ENCODE data around the gene COLEC12. TPM values are rescaled to one million over a fixed set of nuclear protein-coding genes. Genes with fewer than 3 reads are reported as not detected.

The COLEC12 gene
- total and polyA plus RNA-seq, 2 experiments from 2014 or later, result 19.4 to 25.9 TPM

GRCh38 chr18:492451-492850, 8.1 kb downstream of the COLEC12 start:
- Histone ChIP-seq H2AFZ (no peak overlapping the region), H3K27ac (no peak overlapping the region), H3K4me2 (ENCODE audit: unreplicated experiment) (no peak overlapping the region), H3K9ac (no peak overlapping the region), H3K36me3 (ENCODE audit: low read depth) (no peaks in the 10 kb centered on the region), H3K4me3 (no peak overlapping the region), H3K9me3 (ENCODE audit: low read depth) (no peaks in the 10 kb centered on the region), H4K20me1 (ENCODE audit: insufficient read depth) (no peaks in the 10 kb centered on the region), H3K27me3 (replicated peaks; ENCODE audit: insufficient read depth) (no peaks in the 10 kb centered on the region), H3K79me2 (ENCODE audit: insufficient read depth) (peaks cover 43% of the 10 kb centered on the region), H3F3A (ENCODE audit: insufficient read depth) (peaks cover 43% of the 10 kb centered on the region), H3K4me1 (ENCODE audit: insufficient read depth) (peaks cover 55% of the 10 kb centered on the region), H3K9me2 (ENCODE audit: insufficient read depth) (no peaks in the 10 kb centered on the region)
- in situ Hi-C loops (cut with MboI), result no loop called here
- TF ChIP-seq EZH2 (IDR thresholded peaks at IDR 0.05; ENCODE audit: insufficient read depth, poor library complexity, severe bottlenecking) (no peak), EZH2phosphoT487 (IDR thresholded peaks at IDR 0.05; ENCODE audit: insufficient read depth, low read depth) (no peak)
- no peak for DNase-seq
- WGBS, 2 experiments (ENCODE audit: low coverage in 1 of 2, low lambda C conversion rate in 2 of 2, missing lambda C conversion rate in 2 of 2), result 75 to 78% methylated on average over 5 of the region's 5 CpGs

DNA sequence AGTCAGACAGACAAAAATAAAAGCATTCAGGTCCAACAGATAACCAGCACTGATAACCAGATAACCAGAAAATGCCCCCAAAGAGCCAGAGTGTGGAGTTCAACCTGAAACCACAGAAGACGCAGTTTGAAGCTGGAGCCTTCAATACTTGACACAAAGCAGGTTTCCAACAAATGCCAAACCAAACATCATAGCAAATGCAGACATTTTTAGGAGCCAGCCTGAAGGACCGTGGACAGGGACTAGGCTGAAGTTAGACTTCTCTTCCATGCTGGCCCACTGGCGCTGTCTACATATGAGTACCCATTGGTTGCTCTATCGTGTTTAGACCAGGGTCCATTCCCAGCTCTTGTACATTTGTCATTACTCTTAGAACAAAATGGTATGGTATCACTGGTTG, 9.9 kb downstream of the COLEC12 start:
- Histone ChIP-seq H3F3A (ENCODE audit: insufficient read depth) (peaks cover 49% of the 10 kb centered on the region), H3K27ac (no peak overlapping the region), H3K4me3 (no peak overlapping the region), H2AFZ (no peak overlapping the region), H3K79me2 (ENCODE audit: insufficient read depth) (peaks cover 52% of the 10 kb centered on the region), H3K9ac (no peak overlapping the region), H4K20me1 (ENCODE audit: insufficient read depth) (no peaks in the 10 kb centered on the region), H3K27me3 (replicated peaks; ENCODE audit: insufficient read depth) (no peaks in the 10 kb centered on the region), H3K9me2 (ENCODE audit: insufficient read depth) (no peaks in the 10 kb centered on the region), H3K9me3 (ENCODE audit: low read depth) (no peaks in the 10 kb centered on the region), H3K36me3 (ENCODE audit: low read depth) (no peaks in the 10 kb centered on the region), H3K4me2 (ENCODE audit: unreplicated experiment) (no peak overlapping the region), H3K4me1 (ENCODE audit: insufficient read depth) (peaks cover 51% of the 10 kb centered on the region)
- TF ChIP-seq EZH2 (IDR thresholded peaks at IDR 0.05; ENCODE audit: insufficient read depth, poor library complexity, severe bottlenecking) (no peak), EZH2phosphoT487 (IDR thresholded peaks at IDR 0.05; ENCODE audit: insufficient read depth, low read depth) (no peak)
- no peak for DNase-seq
- in situ Hi-C loops (cut with MboI), result no loop called here
- 88% methylated on average over 4 of the region's 4 CpGs for WGBS, 2 experiments (ENCODE audit: low coverage in 1 of 2, low lambda C conversion rate in 2 of 2, missing lambda C conversion rate in 2 of 2)

GRCh38 chr18:490024-490366, 10.5 kb downstream of the COLEC12 start:
- Histone ChIP-seq H3K4me2 (ENCODE audit: unreplicated experiment) (peak overlapping the region; percentile 83), H2AFZ (no peak overlapping the region)

DNA sequence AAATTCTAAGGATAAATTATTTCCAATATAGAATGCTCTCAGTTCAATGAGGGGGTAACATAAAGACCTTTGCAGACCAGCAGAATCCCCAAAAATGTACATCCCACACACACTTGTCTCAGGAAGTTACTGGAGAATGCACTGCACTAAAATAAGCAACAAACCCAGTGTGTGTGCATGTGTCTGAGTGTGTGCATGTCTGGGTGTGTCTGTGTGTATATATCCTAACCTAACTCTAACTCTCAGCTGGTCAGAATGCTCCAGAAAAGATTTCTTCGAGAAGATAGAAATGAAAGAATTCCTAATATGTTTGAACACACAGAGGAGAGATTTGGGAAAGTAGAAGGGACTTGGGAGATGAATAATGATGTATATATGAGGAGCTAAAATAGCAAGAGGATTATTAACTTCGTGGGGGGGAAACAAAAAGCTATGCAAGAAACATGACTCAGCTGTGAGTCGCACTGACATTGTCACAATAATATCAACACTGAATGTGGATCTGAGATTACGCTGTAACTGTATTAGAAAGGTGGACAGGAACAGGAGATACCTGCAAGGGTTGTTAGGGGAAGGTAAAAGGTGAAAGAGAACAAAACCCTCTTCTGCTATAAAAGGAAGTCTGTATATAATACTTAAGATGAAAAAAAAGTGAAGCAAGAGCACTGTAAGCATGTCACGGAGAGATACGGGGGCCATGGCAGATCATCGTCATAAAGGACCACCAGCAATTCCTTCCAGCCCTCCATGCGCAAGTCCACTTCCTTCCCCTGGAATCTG, 11.1 kb downstream of the COLEC12 start:
- H4K20me1 ChIP-seq (ENCODE audit: insufficient read depth), result no peaks in the 10 kb centered on the region
- H3K4me3 ChIP-seq, result peak overlapping the region; percentile 57
- no peaks in the 10 kb centered on the region for H3K36me3 ChIP-seq (ENCODE audit: low read depth)
- H3F3A ChIP-seq (ENCODE audit: insufficient read depth), result peaks cover 37% of the 10 kb centered on the region
- 51 to 53% methylated on average over 8 of the region's 8 CpGs for WGBS, 2 experiments (ENCODE audit: low coverage in 1 of 2, low lambda C conversion rate in 2 of 2, missing lambda C conversion rate in 2 of 2)
- H3K9ac ChIP-seq, result peak overlapping the region; percentile 49
- in situ Hi-C loops (cut with MboI), result no loop called here
- H3K4me1 ChIP-seq (ENCODE audit: insufficient read depth), result peaks cover 44% of the 10 kb centered on the region
- DNase-seq, result peak; percentile 89
- no peaks in the 10 kb centered on the region for H3K27me3 ChIP-seq (replicated peaks; ENCODE audit: insufficient read depth)
- no peaks in the 10 kb centered on the region for H3K9me3 ChIP-seq (ENCODE audit: low read depth)
- H3K27ac ChIP-seq, result peak overlapping the region; percentile 67
- peaks cover 49% of the 10 kb centered on the region for H3K79me2 ChIP-seq (ENCODE audit: insufficient read depth)
- no peak overlapping the region for H2AFZ ChIP-seq
- H3K4me2 ChIP-seq (ENCODE audit: unreplicated experiment), result peak overlapping the region; percentile 83
- no peaks in the 10 kb centered on the region for H3K9me2 ChIP-seq (ENCODE audit: insufficient read depth)
- no peak for TF ChIP-seq EZH2 (IDR thresholded peaks at IDR 0.05; ENCODE audit: insufficient read depth, poor library complexity, severe bottlenecking)
- no peak for TF ChIP-seq EZH2phosphoT487 (IDR thresholded peaks at IDR 0.05; ENCODE audit: insufficient read depth, low read depth)

More at GRCh38 chr18:490024-490366, 10.5 kb downstream of the COLEC12 start:
- no peak overlapping the region for H3K27ac ChIP-seq
- H3K79me2 ChIP-seq (ENCODE audit: insufficient read depth), result peaks cover 49% of the 10 kb centered on the region
- no peak overlapping the region for H3K9ac ChIP-seq
- H3K27me3 ChIP-seq (replicated peaks; ENCODE audit: insufficient read depth), result no peaks in the 10 kb centered on the region
- H3K4me1 ChIP-seq (ENCODE audit: insufficient read depth), result peaks cover 49% of the 10 kb centered on the region
- H3K9me3 ChIP-seq (ENCODE audit: low read depth), result no peaks in the 10 kb centered on the region
- DNase-seq, result no peak
- peaks cover 42% of the 10 kb centered on the region for H3F3A ChIP-seq (ENCODE audit: insufficient read depth)
- no peaks in the 10 kb centered on the region for H4K20me1 ChIP-seq (ENCODE audit: insufficient read depth)
- WGBS, 2 experiments (ENCODE audit: low coverage in 1 of 2, low lambda C conversion rate in 2 of 2, missing lambda C conversion rate in 2 of 2), result 79% methylated on average over 5 of the region's 5 CpGs
- no peak for TF ChIP-seq EZH2phosphoT487 (IDR thresholded peaks at IDR 0.05; ENCODE audit: insufficient read depth, low read depth)
- TF ChIP-seq EZH2 (IDR thresholded peaks at IDR 0.05; ENCODE audit: insufficient read depth, poor library complexity, severe bottlenecking), result no peak
- H3K4me3 ChIP-seq, result no peak overlapping the region
- no peaks in the 10 kb centered on the region for H3K9me2 ChIP-seq (ENCODE audit: insufficient read depth)
- H3K36me3 ChIP-seq (ENCODE audit: low read depth), result no peaks in the 10 kb centered on the region
- in situ Hi-C loops (cut with MboI), result no loop called here

Data from GM23248 (cell line).